Hematopoietic multipotent progenitor cell treated with erythropoietin and hydrocortisone succinate and interleukin-3 and kit ligand, for 15 days (in vitro differentiated cells): ENCODE data around the gene GPRC5C.

Experiments
- DNase-seq: peaks from one replicate; pipeline ENCODE4 v3.0.0-alpha.2; 2015; ENCODE audit warnings: low spot score

Gene GPRC5C, protein sequence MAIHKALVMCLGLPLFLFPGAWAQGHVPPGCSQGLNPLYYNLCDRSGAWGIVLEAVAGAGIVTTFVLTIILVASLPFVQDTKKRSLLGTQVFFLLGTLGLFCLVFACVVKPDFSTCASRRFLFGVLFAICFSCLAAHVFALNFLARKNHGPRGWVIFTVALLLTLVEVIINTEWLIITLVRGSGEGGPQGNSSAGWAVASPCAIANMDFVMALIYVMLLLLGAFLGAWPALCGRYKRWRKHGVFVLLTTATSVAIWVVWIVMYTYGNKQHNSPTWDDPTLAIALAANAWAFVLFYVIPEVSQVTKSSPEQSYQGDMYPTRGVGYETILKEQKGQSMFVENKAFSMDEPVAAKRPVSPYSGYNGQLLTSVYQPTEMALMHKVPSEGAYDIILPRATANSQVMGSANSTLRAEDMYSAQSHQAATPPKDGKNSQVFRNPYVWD

DNA sequence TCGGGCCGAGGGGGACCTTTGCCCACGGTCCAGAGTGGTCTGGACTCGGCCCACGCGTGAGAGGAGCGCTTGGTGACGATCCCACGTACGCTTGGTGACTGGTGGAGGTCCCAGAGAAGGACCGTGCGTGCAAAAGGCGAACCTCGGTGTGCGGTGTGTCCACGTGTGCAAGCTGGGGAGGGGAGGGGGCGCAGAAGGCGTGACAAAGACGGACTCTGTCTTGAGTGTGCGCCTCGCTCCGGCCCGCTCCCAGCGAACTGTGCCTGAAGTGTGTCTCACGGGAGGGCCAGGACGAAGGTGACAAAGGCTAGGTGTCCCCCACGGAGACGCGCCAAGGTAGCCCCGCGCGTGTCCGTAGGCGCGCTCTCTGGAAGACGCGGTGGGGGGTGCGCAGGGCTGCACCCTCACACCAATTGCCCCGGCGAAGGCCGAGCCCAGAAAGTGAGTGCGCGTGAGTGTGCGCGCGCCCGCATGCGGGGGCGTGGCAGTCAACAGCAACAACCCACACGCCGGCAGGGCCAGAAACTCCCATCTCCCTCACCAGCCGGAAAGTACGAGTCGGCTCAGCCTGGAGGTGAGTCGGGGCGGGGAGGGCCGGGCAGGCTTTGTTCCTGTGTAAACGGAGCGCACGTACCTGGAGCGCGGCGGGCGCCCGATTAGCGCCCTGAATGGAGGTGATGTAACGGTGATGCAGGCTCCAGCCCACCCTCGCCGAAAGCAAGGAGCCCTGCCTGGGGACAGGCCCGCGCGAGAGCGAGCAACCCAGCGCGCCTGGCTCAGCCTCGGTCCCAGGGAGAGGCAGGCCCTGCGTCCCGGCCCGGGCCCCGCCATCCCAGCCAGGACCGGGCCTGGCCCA lies at the start of gene GPRC5C:
GPRC5C (plus strand) TSS at position 521 of the 856 bp plus-strand sequence. CDS start 7,689 bp downstream, outside the sequence.
- no peak for DNase-seq

DNA sequence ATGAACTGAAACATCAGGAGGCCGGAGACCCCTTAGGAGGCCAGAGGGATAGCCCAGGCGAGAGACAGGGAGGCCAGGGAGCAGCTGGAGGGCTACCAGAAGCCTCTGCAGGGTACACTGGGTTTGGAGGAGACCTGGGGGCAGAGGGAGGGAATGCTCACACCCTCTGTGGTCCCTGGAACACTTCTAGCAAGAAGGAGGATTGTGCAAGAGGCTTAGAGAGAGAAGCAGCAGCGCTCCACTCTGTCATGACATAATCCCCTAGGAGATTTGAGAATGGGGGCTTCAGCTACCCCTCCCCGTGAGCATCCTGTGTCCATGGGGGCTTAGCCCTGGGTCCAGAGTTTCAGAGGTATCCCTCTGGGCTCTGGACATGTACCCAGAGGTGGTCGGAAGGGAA lies 48.7 kb upstream of the GPRC5C start:
- no peak for DNase-seq

DNA sequence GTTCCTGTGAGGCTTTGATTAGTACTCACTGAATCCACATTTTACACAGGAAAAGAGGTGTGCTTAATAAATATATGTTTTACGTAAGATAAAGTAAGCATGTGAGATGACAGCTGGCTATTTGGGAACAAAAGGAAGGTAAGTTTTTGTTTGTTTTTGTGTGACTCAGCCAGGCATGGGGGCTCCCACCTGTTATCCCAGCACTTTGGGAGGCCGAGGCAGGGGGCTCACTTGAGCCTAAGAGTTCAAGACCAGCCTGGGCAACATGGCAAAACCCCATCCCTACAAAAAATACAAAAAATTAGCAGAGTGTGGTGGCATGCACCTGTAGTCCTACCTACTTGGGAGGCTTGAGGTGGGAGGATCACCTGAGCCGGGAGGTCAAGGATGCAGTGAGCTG lies 46.7 kb upstream of the GPRC5C start:
- no peak for DNase-seq

DNA sequence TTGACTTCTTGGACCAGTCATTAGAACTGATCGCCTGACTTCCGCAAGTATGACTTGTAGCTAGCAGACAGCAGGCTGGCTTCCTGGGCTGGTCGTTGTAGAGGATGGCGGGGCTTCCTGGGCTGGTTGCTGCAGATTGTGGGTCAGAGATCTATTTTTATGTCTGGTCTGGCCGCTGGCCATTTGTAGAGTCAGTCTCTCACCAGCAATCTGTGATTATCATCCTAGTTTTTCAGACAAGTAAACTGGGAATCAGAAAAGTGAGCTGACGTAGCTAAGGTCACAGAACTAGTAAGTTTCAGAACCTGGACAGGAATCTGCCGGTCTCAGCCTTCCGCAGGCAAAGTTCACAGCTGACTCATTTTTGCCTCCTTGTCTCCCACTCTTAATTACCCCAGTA lies 45.5 kb upstream of the GPRC5C start:
- DNase-seq: no peak

DNA sequence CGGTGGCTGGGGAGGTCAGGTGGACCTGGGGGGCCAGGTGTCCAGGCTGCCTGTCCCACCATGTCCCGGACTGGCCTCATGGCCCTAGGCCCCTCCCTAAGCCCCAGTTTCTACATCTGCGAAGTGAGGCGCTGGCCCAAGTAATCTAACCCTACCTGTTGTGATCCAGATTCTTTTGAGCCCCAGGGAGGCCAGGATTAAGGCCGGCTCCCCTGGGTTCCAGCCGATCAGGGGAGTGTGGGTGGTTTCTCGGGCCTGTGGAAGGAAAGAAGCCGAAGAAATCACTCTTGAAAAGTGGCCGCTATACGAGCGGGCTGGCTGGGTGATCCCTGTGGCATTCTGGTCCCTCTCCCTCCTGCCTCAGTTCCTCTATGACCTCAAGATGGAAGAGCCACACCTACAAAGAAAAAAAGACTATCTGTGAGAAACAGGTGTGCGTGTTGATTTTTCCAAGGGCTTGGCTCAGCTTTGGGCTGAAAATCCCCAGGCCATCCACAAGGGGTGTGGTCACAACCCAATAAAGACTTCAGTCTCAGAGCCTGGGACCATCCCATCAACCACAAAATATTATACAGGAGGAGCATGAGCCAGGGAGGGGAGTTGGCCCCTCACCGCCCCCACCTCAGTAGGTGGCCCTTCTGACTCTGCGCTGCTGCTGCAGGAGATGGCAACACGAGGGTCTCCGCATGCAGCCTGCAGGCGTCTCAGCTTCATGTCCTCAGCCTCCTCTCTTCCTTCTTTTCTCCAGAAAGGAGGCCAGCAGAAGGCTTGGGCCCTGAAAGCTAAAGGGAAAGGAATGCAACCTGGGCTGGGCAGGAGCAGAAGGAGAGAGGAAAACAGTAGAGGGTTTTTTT lies 44.3 kb upstream of the GPRC5C start:
- no peak for DNase-seq

DNA sequence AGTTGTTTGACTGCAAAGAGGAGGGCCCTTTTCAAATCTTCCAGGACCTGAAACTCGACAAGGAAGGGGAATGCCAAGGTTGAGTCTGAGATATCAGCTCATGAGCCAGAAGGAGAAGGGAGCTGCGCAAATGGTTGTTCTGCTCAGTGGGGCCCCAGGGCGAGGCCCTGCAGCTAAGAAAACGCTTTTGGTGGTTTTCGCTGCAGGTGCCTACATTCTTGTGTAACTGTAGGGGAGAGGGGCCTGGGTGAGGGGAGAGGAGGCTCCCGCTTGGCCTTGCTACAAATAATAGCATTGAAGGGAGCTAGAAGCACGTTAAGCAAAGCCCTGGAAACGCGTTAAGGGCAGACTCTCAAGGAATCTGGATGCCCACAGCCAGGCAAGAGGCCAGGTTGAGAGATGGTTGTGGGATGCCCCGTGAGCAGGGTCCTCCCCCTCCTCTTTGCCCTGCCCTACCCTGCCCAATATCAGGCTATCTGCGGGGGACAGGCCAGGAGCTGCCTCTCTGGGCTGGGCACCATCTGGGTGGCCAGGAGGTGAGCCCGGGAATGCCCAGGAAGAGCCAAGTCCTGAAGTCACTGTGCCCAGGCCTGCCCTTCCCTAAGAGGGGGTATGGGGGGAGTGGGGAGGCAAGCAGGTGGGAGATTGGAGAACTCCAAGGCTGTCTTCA lies 42.7 kb upstream of the GPRC5C start:
- no peak for DNase-seq

DNA sequence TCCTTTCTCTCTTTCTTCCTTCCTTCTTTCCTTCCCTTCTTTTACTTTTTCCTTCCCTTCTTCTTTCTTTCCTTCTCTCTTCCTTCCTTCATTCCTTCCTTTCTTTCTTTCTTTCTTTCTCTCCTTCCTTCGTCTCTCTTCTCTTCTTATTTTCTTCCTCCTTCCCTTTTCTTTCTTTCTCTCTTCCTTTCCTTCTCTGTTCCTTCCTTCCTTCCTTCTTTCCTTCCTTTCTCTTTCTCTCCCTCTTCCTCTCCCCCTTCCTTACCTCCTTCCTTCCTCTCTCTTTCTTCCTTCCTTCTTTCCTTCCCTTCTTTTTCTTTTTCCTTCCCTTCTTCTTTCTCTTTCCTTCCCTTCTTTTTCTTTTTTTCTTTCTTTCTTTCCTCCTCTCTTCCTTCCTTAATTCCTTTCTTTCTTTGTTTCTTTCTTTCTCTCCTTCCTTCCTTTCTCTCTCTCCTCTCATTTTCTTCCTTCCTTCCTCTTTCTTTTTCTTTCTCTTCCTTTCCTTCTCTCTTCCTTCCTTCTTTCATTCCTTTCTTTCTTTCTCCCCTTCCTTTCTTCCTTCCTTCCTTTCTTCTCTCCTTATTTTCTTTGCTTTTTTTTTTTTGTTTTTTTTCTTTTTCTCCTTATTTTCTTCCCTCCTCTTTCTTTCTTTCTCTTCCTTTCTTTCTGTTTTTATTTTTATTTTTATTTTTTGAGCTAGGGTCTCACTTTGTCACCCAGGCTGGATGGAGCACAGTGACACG lies 41.8 kb upstream of the GPRC5C start:
- no peak for DNase-seq

DNA sequence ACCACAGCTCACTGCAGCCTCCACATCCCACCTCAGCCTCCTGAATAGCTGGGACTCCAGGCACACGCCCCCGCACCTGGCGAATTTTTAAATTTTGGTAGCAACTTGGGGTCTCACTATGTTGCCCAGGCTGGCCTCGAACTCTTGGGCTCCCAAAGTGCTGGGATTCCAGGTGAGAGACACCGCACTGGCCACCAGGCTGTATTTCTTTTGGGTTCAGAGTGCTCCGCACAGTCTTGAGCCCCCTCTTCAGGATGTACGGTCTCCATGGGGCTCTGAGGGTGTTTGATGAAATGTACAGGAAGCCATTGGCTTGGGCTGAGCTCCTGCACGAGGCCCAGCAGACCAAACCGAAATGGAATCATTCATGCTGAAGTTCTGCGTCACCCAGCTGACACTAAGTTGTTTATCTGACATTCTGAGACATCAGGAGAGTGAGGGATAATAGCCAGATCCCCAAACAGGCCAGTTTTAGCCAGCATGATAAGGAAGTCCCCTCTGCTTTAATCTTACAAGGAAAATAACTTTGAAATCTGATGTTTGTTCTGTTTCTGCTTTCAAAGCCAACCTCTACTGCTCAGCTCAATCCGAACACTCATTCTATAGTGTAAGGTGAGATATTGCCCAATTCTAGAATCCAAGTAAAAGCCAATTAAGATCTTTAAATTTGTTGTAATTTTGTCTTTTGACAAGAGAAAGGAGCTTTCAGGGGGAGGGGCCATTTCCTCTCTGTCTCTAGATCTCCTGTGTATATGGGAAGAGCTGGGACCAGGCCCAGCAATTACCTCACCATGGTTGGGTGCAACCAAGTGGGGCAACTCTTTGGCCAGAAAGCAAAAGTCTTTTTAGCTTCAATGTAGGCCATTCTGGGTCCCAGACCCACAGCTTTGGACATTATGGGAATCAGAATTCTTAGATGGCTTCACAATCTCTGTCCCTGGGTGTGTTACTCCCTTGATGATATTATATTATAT lies 40.9 kb upstream of the GPRC5C start:
- no peak for DNase-seq

DNA sequence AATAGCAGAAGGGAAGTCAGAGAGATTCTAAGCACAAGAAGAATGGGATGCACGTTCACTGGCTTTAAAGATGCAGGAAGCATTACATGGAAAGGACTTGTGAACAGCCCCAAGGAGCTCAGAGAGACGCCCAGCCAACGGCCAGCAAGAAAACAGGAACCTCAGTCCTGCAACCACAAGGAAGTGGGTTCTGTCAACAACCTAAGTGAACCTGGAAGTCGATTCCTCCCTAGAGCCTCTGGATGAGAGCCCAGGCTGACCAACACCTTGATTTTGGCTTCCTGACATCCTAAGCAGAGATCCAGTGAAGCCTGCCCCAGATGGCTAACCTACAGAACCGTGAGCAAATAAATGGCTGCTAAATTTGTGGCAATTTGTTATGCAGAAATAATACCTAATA lies 40.1 kb upstream of the GPRC5C start:
- no peak for DNase-seq

DNA sequence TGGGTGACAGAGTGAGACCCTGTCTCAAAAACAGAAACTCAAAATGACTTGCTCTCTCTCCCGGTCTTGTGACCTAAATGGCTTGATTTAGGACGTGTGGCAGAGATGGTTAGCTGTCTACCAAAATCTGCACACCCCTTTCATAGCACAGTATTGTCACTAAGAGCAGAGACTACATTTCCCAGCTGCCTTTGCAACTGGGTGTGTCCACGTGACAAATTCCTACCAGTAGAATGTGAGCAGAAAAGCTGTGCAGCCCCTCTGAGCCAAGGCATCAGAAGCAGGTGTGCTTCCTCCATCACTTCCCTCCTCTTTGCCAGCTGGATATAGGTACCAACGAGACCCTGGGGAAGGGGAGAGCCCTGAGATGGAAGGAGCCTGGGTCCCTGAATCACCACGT lies 39.0 kb upstream of the GPRC5C start:
- no peak for DNase-seq

DNA sequence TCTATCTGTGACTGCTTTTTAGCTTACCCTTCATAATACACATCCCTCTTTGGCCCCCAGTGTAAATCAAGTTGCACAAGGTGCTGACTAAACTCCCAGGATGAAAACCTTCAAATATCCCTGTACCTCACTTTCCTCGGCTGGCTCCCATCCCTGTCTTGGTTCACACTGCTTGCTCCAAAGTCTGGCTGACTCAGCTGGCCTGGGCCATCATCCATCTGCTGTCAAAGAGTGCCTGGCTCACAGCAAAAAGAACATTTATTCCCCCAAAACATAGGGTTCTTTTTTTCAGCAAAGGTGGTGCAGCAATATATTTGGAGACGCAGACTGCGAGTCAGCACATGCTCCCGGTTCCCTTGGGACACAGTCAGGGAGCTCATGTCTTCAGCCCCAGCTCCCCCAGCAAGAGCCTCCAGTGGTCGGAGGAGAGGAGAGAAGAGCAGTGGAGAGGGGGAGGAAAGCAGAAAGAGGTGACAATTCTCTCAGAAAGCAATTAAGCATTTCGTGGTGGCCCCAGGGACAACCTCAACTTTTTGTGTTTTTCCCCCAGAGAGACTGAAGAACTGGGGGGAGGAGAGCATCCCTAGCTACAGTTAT lies 38.4 kb upstream of the GPRC5C start:
- DNase-seq: no peak

DNA sequence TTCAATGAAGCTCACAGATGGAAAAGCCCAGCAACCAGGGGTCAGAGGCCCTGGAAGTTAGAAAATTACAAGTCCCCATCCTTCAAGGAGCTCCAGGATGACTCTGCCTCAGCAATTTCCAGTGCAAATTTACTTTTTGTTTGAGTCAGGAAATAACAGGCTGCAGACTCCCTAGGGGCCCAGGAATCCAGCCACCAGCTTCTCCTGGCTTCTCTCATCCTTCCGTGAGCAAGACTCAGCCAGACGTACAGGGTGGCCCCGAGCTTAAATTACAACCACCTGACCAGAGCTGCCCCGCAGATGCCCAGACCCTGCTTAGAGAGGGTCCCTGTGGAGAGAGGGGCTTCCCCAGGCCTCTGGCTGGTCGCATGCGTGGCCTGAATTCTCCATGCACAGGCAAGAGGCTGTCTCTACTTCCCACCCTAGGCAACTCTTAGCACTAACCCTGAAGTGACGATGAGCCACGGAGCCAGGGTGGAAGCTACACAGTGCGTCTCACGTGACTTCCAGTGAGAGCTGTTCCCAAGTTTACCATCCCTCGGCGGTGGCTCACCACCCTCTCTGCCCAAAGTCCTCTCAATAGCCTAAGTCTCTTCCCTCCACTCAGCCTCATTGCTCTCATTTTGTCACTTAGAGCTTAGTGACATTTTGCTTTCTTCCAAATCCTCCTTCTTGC lies 37.5 kb upstream of the GPRC5C start:
- DNase-seq: no peak

DNA sequence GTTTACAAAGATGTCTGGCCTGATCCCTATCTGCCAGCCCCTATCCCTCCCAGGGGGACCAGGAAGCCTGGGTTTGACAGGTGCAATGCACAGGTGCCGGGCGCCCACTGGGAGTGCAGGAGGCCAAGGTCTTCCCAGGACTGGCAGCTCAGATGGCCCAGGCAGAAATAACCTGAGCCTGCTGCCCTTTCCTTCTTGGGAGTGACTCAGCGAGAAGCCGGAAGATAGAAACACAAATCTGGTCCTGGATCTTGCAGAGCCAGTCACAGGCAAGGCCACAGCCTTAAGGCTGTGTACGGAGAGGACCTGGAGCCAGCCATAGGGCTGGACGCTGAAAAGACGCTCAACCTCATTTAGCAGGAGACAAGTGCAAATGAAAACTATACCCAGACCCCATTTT lies 36.9 kb upstream of the GPRC5C start:
- DNase-seq: no peak

DNA sequence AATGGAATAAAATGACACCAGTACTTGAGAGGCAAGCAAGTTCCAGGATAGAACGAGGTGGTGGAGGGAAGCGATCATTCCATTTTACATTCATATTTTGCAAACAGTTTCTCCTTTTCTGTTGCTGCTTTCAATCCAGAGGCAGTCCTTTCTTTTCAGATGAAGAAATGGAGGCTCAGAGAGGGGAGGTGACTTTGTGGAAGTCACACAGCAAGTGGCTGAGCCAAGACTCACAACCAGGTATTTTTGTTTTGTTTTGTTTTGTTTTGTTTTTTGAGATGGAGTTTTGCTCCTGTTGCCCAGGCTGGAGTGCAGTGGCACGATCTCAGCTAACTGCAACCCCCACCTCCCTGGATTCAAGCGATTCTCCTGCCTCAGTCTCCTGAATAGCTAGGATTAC lies 35.3 kb upstream of the GPRC5C start:
- no peak for DNase-seq

DNA sequence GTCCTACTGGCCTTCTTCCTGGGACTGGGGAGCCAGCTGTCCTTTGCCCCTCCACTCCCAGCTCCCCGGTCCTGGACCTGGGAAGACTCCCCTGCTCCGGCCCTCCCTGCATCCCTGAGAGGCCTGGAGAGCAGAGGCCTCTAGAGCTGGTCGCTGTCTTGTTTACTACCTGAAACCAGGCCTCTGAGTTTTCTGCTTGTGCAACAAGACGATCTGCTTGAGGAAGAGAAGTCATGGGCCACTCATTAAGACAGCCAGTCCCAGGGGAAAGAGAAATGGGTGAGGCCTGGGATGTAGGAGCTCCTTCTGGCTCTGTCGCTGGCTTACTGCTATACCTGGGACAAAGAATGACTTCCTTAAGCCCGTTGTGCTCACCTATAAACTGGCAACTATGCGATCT lies 29.8 kb upstream of the GPRC5C start:
- no peak for DNase-seq

DNA sequence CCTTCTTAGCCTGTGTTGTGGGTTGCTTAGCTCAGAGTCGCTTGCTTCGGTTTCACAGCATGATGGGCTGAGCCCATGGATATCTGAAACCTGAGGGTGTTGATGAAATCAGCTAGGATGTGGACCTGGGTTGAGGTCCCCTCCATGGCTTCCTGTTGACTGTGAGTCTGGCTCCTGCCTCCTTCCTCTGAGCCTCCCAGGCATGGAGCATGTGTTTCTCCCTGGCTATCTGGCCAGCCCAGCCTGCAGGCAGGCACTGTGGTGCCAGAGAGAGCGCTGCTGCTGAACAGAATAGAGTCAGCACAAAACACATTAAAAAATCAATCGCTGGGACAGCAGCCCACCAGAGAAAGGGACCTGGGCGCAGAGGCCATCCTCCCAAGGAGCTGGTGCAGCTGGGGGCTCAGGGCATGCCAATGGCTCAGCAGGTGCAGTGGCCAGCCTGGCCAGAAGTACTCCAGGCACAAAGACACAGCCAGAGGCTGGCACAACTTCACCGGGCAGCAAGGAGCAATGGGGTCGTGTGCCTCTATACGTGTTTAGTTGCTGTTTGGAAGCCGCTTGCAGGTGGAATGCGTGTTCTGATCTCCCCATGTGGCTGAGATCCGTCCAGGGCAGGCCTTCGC lies 28.3 kb upstream of the GPRC5C start:
- DNase-seq: no peak

DNA sequence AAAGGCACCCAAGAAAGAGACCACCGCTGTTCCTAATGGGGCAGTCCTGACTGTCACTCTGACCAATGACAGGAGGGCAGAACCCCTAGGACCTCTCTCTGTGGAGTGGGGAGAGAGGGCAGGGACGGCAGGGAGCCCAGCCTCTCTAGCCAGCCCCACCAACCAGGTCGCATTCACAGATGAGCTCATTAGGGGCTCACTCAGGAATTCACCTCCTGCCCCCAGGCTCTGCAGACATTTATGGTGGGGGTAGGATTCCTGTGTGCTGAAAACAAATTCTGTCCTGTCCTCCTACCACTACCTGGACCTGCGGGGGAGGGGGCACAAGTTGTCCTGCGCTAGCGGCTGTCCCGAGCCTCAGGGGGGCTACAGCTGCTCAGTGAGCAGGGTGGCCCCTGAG lies 27.7 kb upstream of the GPRC5C start:
- no peak for DNase-seq

DNA sequence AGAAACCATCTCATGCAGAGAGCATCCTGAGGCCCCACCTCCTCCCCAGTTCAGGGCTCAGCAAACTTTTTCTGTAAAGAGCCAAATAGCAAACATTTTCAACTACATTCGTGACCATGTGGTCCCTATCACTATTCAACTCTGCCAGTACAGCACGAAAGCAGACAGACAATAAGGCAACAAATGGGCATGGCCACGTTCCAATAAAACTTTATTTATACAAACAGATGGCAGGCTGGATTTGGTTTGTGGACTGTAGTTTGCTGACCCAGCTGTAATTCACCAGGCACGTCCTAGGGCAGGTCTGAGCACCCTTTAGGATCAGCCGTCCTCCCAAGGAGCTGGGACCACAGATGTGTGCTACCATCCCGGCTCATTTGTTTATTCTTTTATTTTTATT lies 27.1 kb upstream of the GPRC5C start:
- DNase-seq: no peak
